Activated CD8-positive, alpha-beta memory T cell treated with anti-CD3 and anti-CD28 coated beads for 4 hours (primary cell): Measurements from ENCODE around the gene ITGA2B.
"Not testable (repeated sequence)": the region's sequence is repeated elsewhere in the genome, so short reads cannot be mapped to it uniquely, and the experiment has no call there.

Source experiments
- DNase-seq, 2 donors: peaks; one replicate each; pipeline ENCODE4 v3.0.0-alpha.2; 2020; ENCODE audit warnings: low read depth in 2 of 2

Gene ITGA2B

GRCh38 chr17:44389281-44389680 lies at the start of gene ITGA2B:
Gene ITGA2B (minus strand): TSS chr17:44389649. CDS start chr17:44389473, 176 bp downstream.
- no peak for DNase-seq

- DNase-seq: no peak
These were observed 49.7 kb upstream of the ITGA2B start for GRCh38 chr17:44439168-44439567.

GRCh38 chr17:44438636-44439035 lies 49.2 kb upstream of the ITGA2B start:
- DNase-seq: no peak

- no peak for DNase-seq
These were observed 46.9 kb upstream of the ITGA2B start for GRCh38 chr17:44436336-44436735.

- DNase-seq: no peak
These were observed 43.1 kb upstream of the ITGA2B start for GRCh38 chr17:44432254-44433157.

GRCh38 chr17:44424828-44425461 lies 35.5 kb upstream of the ITGA2B start:
- no peak for DNase-seq

- no peak for DNase-seq
These were observed 28.1 kb upstream of the ITGA2B start for GRCh38 chr17:44417553-44417952.

- DNase-seq: no peak
These were observed 27.3 kb upstream of the ITGA2B start for GRCh38 chr17:44416558-44417289.

- no peak for DNase-seq
These were observed 25.1 kb upstream of the ITGA2B start for GRCh38 chr17:44414394-44415155.

- DNase-seq: no peak
These were observed 20.0 kb upstream of the ITGA2B start for GRCh38 chr17:44409309-44410028.

- DNase-seq: no peak
These were observed 19.3 kb upstream of the ITGA2B start for GRCh38 chr17:44408786-44409185.

- no peak for DNase-seq
These were observed 13.2 kb upstream of the ITGA2B start for GRCh38 chr17:44402564-44403172.

- DNase-seq: no peak
These were observed 10.9 kb upstream of the ITGA2B start for GRCh38 chr17:44400226-44400847.

GRCh38 chr17:44398692-44399691 lies 9.5 kb upstream of the ITGA2B start:
- no peak for DNase-seq

- DNase-seq: no peak
These were observed 8.3 kb upstream of the ITGA2B start for GRCh38 chr17:44397479-44398440.

- no peak for DNase-seq
These were observed 7.5 kb upstream of the ITGA2B start for GRCh38 chr17:44396946-44397345.

GRCh38 chr17:44394833-44395232 lies 5.4 kb upstream of the ITGA2B start:
- no peak for DNase-seq

GRCh38 chr17:44394112-44394511 lies 4.7 kb upstream of the ITGA2B start:
- not testable (repeated sequence) for DNase-seq
